B cell (primary cell): Measurements from ENCODE around the gene PDZD8.

Experiments used
- EZH2 ChIP-seq: IDR thresholded peaks from 2 replicates; pipeline ENCODE4 v1.6.1; 2012; ENCODE audit warnings: borderline replicate concordance, low read depth, mild to moderate bottlenecking, moderate library complexity, low read length; ENCODE audit not compliant: insufficient read depth, poor library complexity, severe bottlenecking
- TF ChIP-seq, protein P1 (sequence below): fragments of 200-600 bp; IDR thresholded peaks from one replicate; pipeline ENCODE4 v1.8.0; 2022; ENCODE audit warnings: antibody characterized with exemption, mild to moderate bottlenecking

- TF ChIP-seq, protein P1, sequence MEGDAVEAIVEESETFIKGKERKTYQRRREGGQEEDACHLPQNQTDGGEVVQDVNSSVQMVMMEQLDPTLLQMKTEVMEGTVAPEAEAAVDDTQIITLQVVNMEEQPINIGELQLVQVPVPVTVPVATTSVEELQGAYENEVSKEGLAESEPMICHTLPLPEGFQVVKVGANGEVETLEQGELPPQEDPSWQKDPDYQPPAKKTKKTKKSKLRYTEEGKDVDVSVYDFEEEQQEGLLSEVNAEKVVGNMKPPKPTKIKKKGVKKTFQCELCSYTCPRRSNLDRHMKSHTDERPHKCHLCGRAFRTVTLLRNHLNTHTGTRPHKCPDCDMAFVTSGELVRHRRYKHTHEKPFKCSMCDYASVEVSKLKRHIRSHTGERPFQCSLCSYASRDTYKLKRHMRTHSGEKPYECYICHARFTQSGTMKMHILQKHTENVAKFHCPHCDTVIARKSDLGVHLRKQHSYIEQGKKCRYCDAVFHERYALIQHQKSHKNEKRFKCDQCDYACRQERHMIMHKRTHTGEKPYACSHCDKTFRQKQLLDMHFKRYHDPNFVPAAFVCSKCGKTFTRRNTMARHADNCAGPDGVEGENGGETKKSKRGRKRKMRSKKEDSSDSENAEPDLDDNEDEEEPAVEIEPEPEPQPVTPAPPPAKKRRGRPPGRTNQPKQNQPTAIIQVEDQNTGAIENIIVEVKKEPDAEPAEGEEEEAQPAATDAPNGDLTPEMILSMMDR: no peak
- no peak for TF ChIP-seq EZH2
These were observed 74.6 kb downstream of the PDZD8 start for GRCh38 chr10:117300671-117301070.
